Common myeloid progenitor, CD34-positive (primary cell): ENCODE data around the gene PEAK1.
A peak's percentile ranks its signal among the peaks of the same experiment; 100 is the strongest.

ENCODE experiments used
- CTCF ChIA-PET: fragments of 350-600 bp; sonication (Branson Sonifier 250); formaldehyde crosslinking; loops from one replicate; lab custom pipeline; 2021; ENCODE audit warnings: antibody characterized with exemption; lab: Charles Lee
- POLR2A ChIA-PET: fragments of 350-600 bp; sonication (Branson Sonifier 250); formaldehyde crosslinking; loops from one replicate; lab custom pipeline; 2021; ENCODE audit warnings: antibody characterized with exemption; lab: Charles Lee
- DNase-seq, 3 donors: peaks; one replicate each; pipeline versions ENCODE4 v3.0.0 to v3.0.0-alpha.2; 2013
- H3K27ac ChIP-seq, 2 experiments: 1 replicate in 1 of 2; 2 replicates in 1 of 2; pipeline ENCODE4 v1.7.0; 2013; ENCODE audit warnings: inconsistent platforms in 2 of 2, low read length in 2 of 2, mild to moderate bottlenecking in 2 of 2, low read depth in 1 of 2, moderate library complexity in 1 of 2; ENCODE audit not compliant: severe bottlenecking in 2 of 2, insufficient read depth in 1 of 2, poor library complexity in 1 of 2
- H3K27me3 ChIP-seq, 5 experiments: replicated peaks in 2 of 5; 1 replicate in 3 of 5; 2 replicates in 2 of 5; pipeline versions ENCODE4 v1.6.1 to v1.7.0; 2013; ENCODE audit warnings: low read length in 4 of 5, mild to moderate bottlenecking in 2 of 5, moderate library complexity in 2 of 5, inconsistent platforms in 1 of 5; ENCODE audit not compliant: insufficient read depth in 5 of 5, control insufficient read depth in 4 of 5
- H3K36me3 ChIP-seq, 4 experiments: 1 replicate in 2 of 4; 2 replicates in 2 of 4; pipeline versions ENCODE4 v1.6.1 to v1.7.0; 2013; ENCODE audit warnings: low read length in 3 of 4, control low read depth in 1 of 4, mild to moderate bottlenecking in 1 of 4; ENCODE audit not compliant: control insufficient read depth in 4 of 4, insufficient read depth in 4 of 4
- H3K4me1 ChIP-seq, 4 experiments: 1 replicate in 3 of 4; 2 replicates in 1 of 4; pipeline versions ENCODE4 v1.6.1 to v1.7.1; 2013; ENCODE audit warnings: low read length in 3 of 4, mild to moderate bottlenecking in 3 of 4, control low read depth in 1 of 4, inconsistent platforms in 1 of 4, moderate library complexity in 1 of 4; ENCODE audit not compliant: control insufficient read depth in 4 of 4, insufficient read depth in 4 of 4; ENCODE audit errors: control extremely low read depth in 1 of 4
- H3K4me3 ChIP-seq, 7 experiments: 1 replicate in 4 of 7; 2 replicates in 3 of 7; pipeline versions ENCODE4 v1.5.1 to v1.7.0; 2013; ENCODE audit warnings: mild to moderate bottlenecking in 7 of 7, low read length in 6 of 7, moderate library complexity in 6 of 7, inconsistent platforms in 2 of 7, low read depth in 2 of 7, control low read depth in 1 of 7; ENCODE audit not compliant: insufficient read depth in 4 of 7, control insufficient read depth in 1 of 7; ENCODE audit errors: extremely low read depth in 1 of 7
- H3K9me3 ChIP-seq, 5 experiments: 1 replicate in 4 of 5; 2 replicates in 1 of 5; pipeline versions ENCODE4 v1.6.1 to v1.7.1; 2013; ENCODE audit warnings: low read length in 4 of 5, mild to moderate bottlenecking in 2 of 5, inconsistent platforms in 1 of 5, low read depth in 1 of 5, moderate library complexity in 1 of 5; ENCODE audit not compliant: control insufficient read depth in 4 of 5, insufficient read depth in 2 of 5; ENCODE audit errors: control extremely low read depth in 1 of 5
- WGBS: methylation state at CpG from one replicate; pipeline ENCODE4 v1.1.5; 2013; ENCODE audit not compliant: insufficient coverage; 5-methylcytosine and 5-hydroxymethylcytosine counted together

Gene PEAK1

GRCh38 chr15:77416954-77417353 lies 3.0 kb downstream of the PEAK1 start:
- no peaks in the 10 kb centered on the region for H3K9me3 ChIP-seq
- H3K36me3 ChIP-seq, result no peaks in the 10 kb centered on the region
- H3K27me3 ChIP-seq, result no peaks in the 10 kb centered on the region
- ChIA-PET POLR2A (no interaction called here), CTCF (interaction anchor here (1.1 kb wide), 2 partner anchors 80 to 230 kb away, joined by 3 read pairs; no protein-coding TSS in a partner anchor)
- no peak overlapping the region for H3K27ac ChIP-seq
- DNase-seq, result no peak
- peaks cover 12 to 31% (median 25%) of the 10 kb centered on the region in 4 experiments for H3K4me1 ChIP-seq
- no peak overlapping the region for H3K4me3 ChIP-seq
- no CpG with 5 or more reads among the region's 1 CpG for WGBS

- no peaks in the 10 kb centered on the region for H3K9me3 ChIP-seq
- H3K27me3 ChIP-seq, result no peaks in the 10 kb centered on the region
- H3K4me1 ChIP-seq, result peaks cover 12 to 23% (median 18%) of the 10 kb centered on the region in 4 experiments
- WGBS, result 81% methylated on average over 2 of the region's 2 CpGs
- no peak overlapping the region for H3K27ac ChIP-seq
- CTCF ChIA-PET, result interaction anchor here (1.1 kb wide), 2 partner anchors 81 to 229 kb away, joined by 3 read pairs; no protein-coding TSS in a partner anchor
- DNase-seq, result no peak
- no peaks in the 10 kb centered on the region for H3K36me3 ChIP-seq
- POLR2A ChIA-PET, result no interaction called here
- no peak overlapping the region for H3K4me3 ChIP-seq
These were observed 3.8 kb downstream of the PEAK1 start for GRCh38 chr15:77416148-77416455.

- H3K4me1 ChIP-seq, result peaks cover 12 to 22% (median 18%) of the 10 kb centered on the region in 4 experiments
- H3K9me3 ChIP-seq, result no peaks in the 10 kb centered on the region
- WGBS, result 84% methylated on average over 4 of the region's 4 CpGs
- H3K27me3 ChIP-seq, result no peaks in the 10 kb centered on the region
- CTCF ChIA-PET, result interaction anchor here (1.1 kb wide), 1 partner anchor 229 kb away, joined by 3 read pairs; no protein-coding TSS in a partner anchor
- H3K4me3 ChIP-seq, result no peak overlapping the region
- no peak for DNase-seq
- H3K27ac ChIP-seq, result no peak overlapping the region
- POLR2A ChIA-PET, result no interaction called here
- no peaks in the 10 kb centered on the region for H3K36me3 ChIP-seq
These were observed 4.3 kb downstream of the PEAK1 start for GRCh38 chr15:77415450-77416147.

- Histone ChIP-seq H3K36me3 (no peaks in the 10 kb centered on the region), H3K27ac (no peak overlapping the region), H3K4me3 (no peak overlapping the region), H3K27me3 (no peaks in the 10 kb centered on the region), H3K4me1 (peaks cover 12 to 26% (median 23%) of the 10 kb centered on the region in 4 experiments), H3K9me3 (no peaks in the 10 kb centered on the region)
- CTCF ChIA-PET, result no interaction called here
- POLR2A ChIA-PET, result no interaction called here
- DNase-seq, result peak in 1 of 3 donors; percentile 21
- WGBS, result 100% methylated on average over 1 of the region's 2 CpGs
These were observed 5.0 kb downstream of the PEAK1 start for GRCh38 chr15:77414789-77415442.

GRCh38 chr15:77413699-77414349 lies 6.1 kb downstream of the PEAK1 start:
- H3K4me3 ChIP-seq, result no peak overlapping the region
- no peaks in the 10 kb centered on the region for H3K27me3 ChIP-seq
- H3K27ac ChIP-seq, result no peak overlapping the region
- DNase-seq, result no peak
- H3K36me3 ChIP-seq, result no peaks in the 10 kb centered on the region
- peaks cover 7 to 28% (median 27%) of the 10 kb centered on the region in 4 experiments for H3K4me1 ChIP-seq
- no peaks in the 10 kb centered on the region for H3K9me3 ChIP-seq
- WGBS, result 100% methylated on average over 3 of the region's 4 CpGs
- CTCF ChIA-PET, result no interaction called here
- POLR2A ChIA-PET, result no interaction called here

GRCh38 chr15:77412972-77413698 lies 6.8 kb downstream of the PEAK1 start:
- Histone ChIP-seq H3K27ac (no peak overlapping the region), H3K4me3 (no peak overlapping the region), H3K4me1 (peaks cover under 1 to 21% (median 21%) of the 10 kb centered on the region in 4 experiments), H3K9me3 (no peaks in the 10 kb centered on the region), H3K27me3 (no peaks in the 10 kb centered on the region), H3K36me3 (no peaks in the 10 kb centered on the region)
- ChIA-PET CTCF (no interaction called here), POLR2A (no interaction called here)
- no peak for DNase-seq
- no CpG with 5 or more reads among the region's 2 CpGs for WGBS
